HG03558 (cell line): Measurements from ENCODE around the gene KIF5A.
"Not testable (repeated sequence)": the region's sequence is repeated elsewhere in the genome, so short reads cannot be mapped to it uniquely, and the experiment has no call there.

Experiments
- ATAC-seq: cut with Tn5 transposase; IDR thresholded peaks from one replicate; pipeline ENCODE4 v1.9.1; 2021; ENCODE audit warnings: moderate number of reproducible peaks; ENCODE audit not compliant: unreplicated experiment; ENCODE audit errors: extremely low read depth

The KIF5A gene

GRCh38 chr12:57614178-57614947, 64.5 kb downstream of the KIF5A start:
- no peak for ATAC-seq

- no peak for ATAC-seq
Observed at GRCh38 chr12:57614948-57615500, 65.2 kb downstream of the KIF5A start.

- ATAC-seq: no peak
Observed at GRCh38 chr12:57615637-57616036, 65.8 kb downstream of the KIF5A start.

GRCh38 chr12:57616383-57617101, 66.7 kb downstream of the KIF5A start:
- ATAC-seq: no peak

GRCh38 chr12:57617942-57618341, 68.1 kb downstream of the KIF5A start:
- no peak for ATAC-seq

GRCh38 chr12:57618431-57618830, 68.6 kb downstream of the KIF5A start:
- not testable (repeated sequence) for ATAC-seq

GRCh38 chr12:57618966-57619433, 69.2 kb downstream of the KIF5A start:
- ATAC-seq: no peak

- no peak for ATAC-seq
Observed at GRCh38 chr12:57619434-57620244, 69.8 kb downstream of the KIF5A start.

- no peak for ATAC-seq
Observed at GRCh38 chr12:57620245-57620935, 70.5 kb downstream of the KIF5A start.

GRCh38 chr12:57620936-57621496, 71.2 kb downstream of the KIF5A start:
- ATAC-seq: no peak

- ATAC-seq: no peak
Observed at GRCh38 chr12:57621497-57622292, 71.9 kb downstream of the KIF5A start.

GRCh38 chr12:57622293-57623245, 72.7 kb downstream of the KIF5A start:
- ATAC-seq: no peak

- no peak for ATAC-seq
Observed at GRCh38 chr12:57623385-57623784, 73.5 kb downstream of the KIF5A start.

- ATAC-seq: no peak
Observed at GRCh38 chr12:57623811-57624390, 74.1 kb downstream of the KIF5A start.

GRCh38 chr12:57624441-57625220, 74.8 kb downstream of the KIF5A start:
- ATAC-seq: no peak

- no peak for ATAC-seq
Observed at GRCh38 chr12:57625261-57626032, 75.6 kb downstream of the KIF5A start.
